K562 (cell line): ENCODE data around the gene PTGIR. TPM values are rescaled to one million over a fixed set of nuclear protein-coding genes. Genes with fewer than 3 reads are reported as not detected.

ENCODE experiments used
- ATAC-seq: fragments of 200-7000 bp; cut with Tn5 transposase; 3 replicates; pipeline ENCODE4 v1.9.1; 2020; ENCODE audit warnings: moderate library complexity
- BruUV-seq: library from RNA; stranded (reverse); fragments of 400-500 nt; replicated peaks from 2 replicates; lab custom pipeline; 2021; lab: Mats Ljungman, UMichigan
- CTCF ChIA-PET: fragments of 300-600 bp; formaldehyde crosslinking; extraction: SDS; loops from one replicate; lab custom pipeline; 2021; ENCODE audit warnings: low intra/inter-chr PET ratio; lab: Yijun Ruan, JAX
- POLR2A ChIA-PET: fragments of 300-600, 350-650 bp; sonication (Branson Sonifier 250); formaldehyde crosslinking; extraction: SDS; loops from one replicate; lab custom pipeline; 2021; ENCODE audit warnings: antibody characterized with exemption, inconsistent platforms; lab: Yijun Ruan, JAX
- DNase-seq, 4 experiments: peaks; one replicate each; pipeline versions ENCODE4 v3.0.0 to v3.0.0-alpha.2; 2011 to 2018; ENCODE audit warnings: low spot score in 3 of 4, mixed read lengths in 3 of 4; ENCODE audit errors: extremely low read depth in 1 of 4
- FAIRE-seq: peaks from 2 replicates; lab custom pipeline; 2011; peaks lifted over from hg19 to GRCh38; lab: Jason Lieb, UNC
- H2AFZ ChIP-seq: 2 replicates; pipeline ENCODE4 v1.6.0; 2011; ENCODE audit warnings: low read depth, low read length, control low read depth, inconsistent platforms
- H3K27ac ChIP-seq: fragments of 200-600 bp; 3 replicates; pipeline ENCODE4 v1.8.0; 2011; ENCODE audit warnings: low read depth, mild to moderate bottlenecking, control low read depth, inconsistent platforms, low read length, moderate library complexity, mixed read lengths; ENCODE audit errors: extremely low read depth
- H3K27me3 ChIP-seq, 2 experiments: fragments of 300-600 bp in 1 of 2; 2 replicates in 1 of 2; 3 replicates in 1 of 2; pipeline versions ENCODE4 v1.6.0 to v1.8.0; 2011; ENCODE audit warnings: inconsistent platforms in 2 of 2, low read length in 2 of 2, mild to moderate bottlenecking in 1 of 2, mixed read lengths in 1 of 2, moderate library complexity in 1 of 2; ENCODE audit not compliant: control insufficient read depth in 2 of 2, insufficient read depth in 2 of 2
- H3K36me3 ChIP-seq: fragments of 300-600 bp; 3 replicates; pipeline ENCODE4 v1.8.0; 2011; ENCODE audit warnings: mild to moderate bottlenecking, low read length, inconsistent platforms; ENCODE audit not compliant: control insufficient read depth, insufficient read depth
- H3K4me1 ChIP-seq, 2 experiments: fragments of 200-600 bp in 1 of 2; replicated peaks in 1 of 2; 2 replicates in 1 of 2; 3 replicates in 1 of 2; pipeline versions ENCODE4 v1.5.1 to v1.8.0; 2011; ENCODE audit warnings: inconsistent platforms in 2 of 2, low read length in 2 of 2, mild to moderate bottlenecking in 1 of 2, mixed read lengths in 1 of 2, moderate library complexity in 1 of 2; ENCODE audit not compliant: control insufficient read depth in 2 of 2, insufficient read depth in 2 of 2
- H3K4me2 ChIP-seq: 2 replicates; pipeline ENCODE4 v1.6.1; 2011; ENCODE audit warnings: low read length, control low read depth, inconsistent platforms, mixed read lengths; ENCODE audit not compliant: insufficient read depth
- H3K4me3 ChIP-seq: fragments of 200-600 bp; sonication (generic), shearing (Covaris generic); 2 replicates; pipeline ENCODE4 v1.5.1; 2016; ENCODE audit warnings: control low read depth, inconsistent platforms
- H3K79me2 ChIP-seq: fragments of 200-600 bp; 3 replicates; pipeline ENCODE4 v1.8.0; 2011; ENCODE audit warnings: low read length, inconsistent platforms; ENCODE audit not compliant: control insufficient read depth, insufficient read depth
- H3K9ac ChIP-seq, 2 experiments: 2 replicates each; pipeline versions ENCODE4 v1.6.0 to v1.6.1; 2011; ENCODE audit warnings: low read depth in 2 of 2, low read length in 2 of 2, control low read depth in 1 of 2, inconsistent platforms in 1 of 2, mild to moderate bottlenecking in 1 of 2, mixed read lengths in 1 of 2; ENCODE audit not compliant: insufficient read depth in 1 of 2
- H3K9me1 ChIP-seq: one replicate; pipeline ENCODE4 v1.6.0; 2011; ENCODE audit warnings: inconsistent platforms, mild to moderate bottlenecking, low read length, moderate library complexity; ENCODE audit not compliant: control insufficient read depth, insufficient read depth
- H3K9me3 ChIP-seq: replicated peaks from 2 replicates; pipeline ENCODE4 v1.5.1; 2011; ENCODE audit warnings: low read depth, low read length, inconsistent platforms; ENCODE audit not compliant: control insufficient read depth, insufficient read depth
- H4K20me1 ChIP-seq: replicated peaks from 2 replicates; pipeline ENCODE4 v1.6.1; 2011; ENCODE audit warnings: low read length, inconsistent platforms, mixed read lengths; ENCODE audit not compliant: control insufficient read depth, insufficient read depth
- ARHGAP35 ChIP-seq: fragments of 450-650 bp; IDR thresholded peaks from 2 replicates; pipeline ENCODE4 v1.6.1; 2018; ENCODE audit not compliant: partially characterized antibody
- HIVEP1 ChIP-seq: fragments of 250-450 bp; sonication (Bioruptor Pico); IDR thresholded peaks from 2 replicates; pipeline ENCODE4 v1.4.0; 2020; ENCODE audit warnings: mild to moderate bottlenecking
- RBM25 ChIP-seq: fragments of 200-400 bp; formaldehyde crosslinking; IDR thresholded peaks from 2 replicates; pipeline ENCODE4 v1.6.1; 2018; ENCODE audit warnings: low read length, low read depth, moderate library complexity; ENCODE audit not compliant: severe bottlenecking
- STAT5A ChIP-seq: IDR thresholded peaks from 2 replicates; pipeline ENCODE4 v1.6.1; 2012; ENCODE audit warnings: low read length, inconsistent platforms, borderline replicate concordance
- XRCC4 ChIP-seq: IDR thresholded peaks from one replicate; pipeline ENCODE4 v1.6.1; 2011; ENCODE audit not compliant: insufficient read depth, insufficient read length; ENCODE audit errors: extremely low read depth
- ZNF121 ChIP-seq: sonication (generic); formaldehyde crosslinking; conservative IDR thresholded peaks from 2 replicates; pipeline ENCODE4 v1.8.0; 2022; ENCODE audit warnings: missing genetic modification reagents
- WGBS: fragments of 100-300 bp; shearing (Covaris generic); methylation state at CpG from one replicate; pipeline ENCODE4 v1.1.6; 2016; ENCODE audit warnings: low coverage, mixed read lengths; ENCODE audit not compliant: insufficient coverage; ENCODE audit errors: missing lambda C conversion rate; 5-methylcytosine and 5-hydroxymethylcytosine counted together
- in situ Hi-C: fragments of 300-500 bp; cut with MboI; formaldehyde crosslinking; loops from 4 replicates; pipeline ENCODE4 v1.15.0; 2018; ENCODE audit warnings: inconsistent platforms, mixed read lengths
- intact Hi-C: fragments of 100-400 bp; cut with micrococcal nuclease; formaldehyde crosslinking; loops from 2 replicates; pipeline ENCODE4 v1.14.2; 2022
- polyA plus RNA-seq, 8 experiments: library from polyadenylated mRNA; depleted of rRNA in 4 of 8; stranded (reverse) in 5 of 8; unstranded in 3 of 8; fragments of >200 nt; fragmentation: Nextera tagmentation in 2 of 8; fragmentation: Illumina TruSeq in 1 of 8; extraction: Ambion mirVana in 2 of 8; extraction: Trizol in 1 of 8; gene quantifications; 2 replicates each; pipeline versions ENCODE4 v1.2.1 to v1.2.3, GENCODE V29; 2011 to 2014; ENCODE audit warnings: inconsistent platforms in 1 of 8, missing spikeins in 1 of 8
- total RNA-seq, 7 experiments: library from RNA; depleted of rRNA in 6 of 7; stranded (reverse); fragments of >200 nt in 6 of 7; fragmentation: Illumina TruSeq in 2 of 7; extraction: Trizol in 2 of 7; gene quantifications; 2 replicates each; pipeline versions ENCODE4 v1.2.1 to v1.2.3, GENCODE V29; 2011 to 2021; ENCODE audit warnings: low replicate concordance in 1 of 7
- TF ChIP-seq, protein P1 (sequence below), 2 experiments: IDR thresholded peaks; 2 replicates each; pipeline ENCODE4 v1.6.1; 2011; ENCODE audit warnings: borderline replicate concordance in 1 of 2, control low read depth in 1 of 2, low read depth in 1 of 2, low read length in 1 of 2, mild to moderate bottlenecking in 1 of 2, mixed read lengths in 1 of 2, moderate library complexity in 1 of 2; ENCODE audit not compliant: insufficient read depth in 1 of 2, insufficient read length in 1 of 2, poor library complexity in 1 of 2, severe bottlenecking in 1 of 2; ENCODE audit errors: extremely low read depth in 1 of 2
- TF ChIP-seq, protein P2 (sequence below): fragments of 250-450 bp; sonication (Bioruptor Pico); IDR thresholded peaks from 2 replicates; pipeline ENCODE4 v1.4.0; 2020; ENCODE audit warnings: mild to moderate bottlenecking

Gene PTGIR
- total and polyA plus RNA-seq, 9 of the 15 experiments (the other 6 are each of a cell fraction or from before 2014, with no cell fraction given): 0.11 to 3.4 (median 1.1) TPM; not detected in 1

DNA sequence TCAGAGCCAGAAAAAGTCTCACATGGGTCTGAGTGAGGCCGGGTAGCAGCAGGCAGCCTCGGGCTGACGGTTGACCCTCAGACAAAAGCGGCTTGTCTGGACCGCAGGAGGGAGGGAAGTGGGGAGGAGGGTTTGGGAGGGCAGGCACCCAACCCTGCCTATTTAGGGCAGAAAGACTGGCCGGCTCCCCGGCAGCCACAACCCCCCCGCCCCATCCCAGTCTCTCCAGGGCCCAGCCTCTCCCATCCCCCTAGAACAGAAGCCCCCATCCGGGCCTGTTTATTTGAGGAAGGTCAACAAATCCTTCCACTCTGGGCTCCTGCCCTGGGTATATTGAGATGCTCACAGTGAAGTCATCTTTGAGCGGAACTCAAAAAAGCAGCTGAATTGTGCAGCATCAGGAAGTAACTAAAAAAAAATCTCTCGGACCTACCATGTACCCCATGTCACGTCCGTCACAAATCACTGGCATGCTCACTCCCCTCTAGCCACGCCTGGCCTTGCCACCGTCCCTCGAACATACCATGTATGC is 29.8 kb upstream of the PTGIR start:
- WGBS: 79% methylated on average over 13 of the region's 16 CpGs
- no peak overlapping the region for H2AFZ ChIP-seq

DNA sequence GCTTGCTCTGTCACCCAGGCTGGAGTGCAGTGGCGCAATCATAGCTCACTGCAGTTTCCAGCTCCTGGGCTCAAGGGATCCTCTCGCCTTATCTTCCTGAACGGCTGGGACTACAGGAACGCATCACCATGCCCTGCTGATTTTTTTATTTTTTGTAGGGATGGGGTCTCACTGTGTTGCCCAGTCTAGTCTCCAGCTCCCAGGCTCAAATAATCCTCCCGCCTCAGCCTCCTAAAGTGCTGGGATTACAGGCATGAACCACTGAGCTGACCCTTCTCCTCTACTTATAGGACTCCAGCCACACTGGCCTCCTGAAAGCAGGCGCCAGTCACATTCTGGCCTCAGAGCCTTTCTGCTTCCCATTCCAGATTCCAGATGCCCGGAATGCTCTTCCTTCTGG is 25.6 kb upstream of the PTGIR start:
- peaks cover 0 to 10% of the 10 kb centered on the region in 2 experiments; a peak in 3 of 5 replicates for H3K4me1 ChIP-seq

More for the DNA sequence above, 29.8 kb upstream of the PTGIR start:
- H3K4me2 ChIP-seq: no peak overlapping the region
- intact Hi-C loops (no loop called here), in situ Hi-C loops (no loop called here)
- no peaks in the 10 kb centered on the region for H3K9me1 ChIP-seq
- H4K20me1 ChIP-seq: no peaks in the 10 kb centered on the region
- FAIRE-seq: no peak
- no peak for ATAC-seq
- no peaks in the 10 kb centered on the region for H3K9me3 ChIP-seq
- H3K9ac ChIP-seq: peak overlapping the region in 1 of 2 experiments; percentile 67; a peak in 1 of 4 replicates
- POLR2A ChIA-PET: interaction anchor here (0.7 kb wide), 1 partner anchor 15 kb away, joined by 3 read pairs; no protein-coding TSS in a partner anchor
- peaks cover 13 to 16% of the 10 kb centered on the region in 2 experiments for H3K4me1 ChIP-seq
- H3K4me3 ChIP-seq: no peak overlapping the region
- H3K79me2 ChIP-seq: no peaks in the 10 kb centered on the region
- TF ChIP-seq XRCC4: no peak
- TF ChIP-seq STAT5A: no peak
- TF ChIP-seq, all 486 proteins: peak for 0
- DNase-seq: peak in 2 of 4 experiments; percentile 11 to 18
- H3K27ac ChIP-seq: no peak overlapping the region
- CTCF ChIA-PET: no interaction called here
- no peaks in the 10 kb centered on the region for H3K36me3 ChIP-seq
- no peaks in the 10 kb centered on the region for H3K27me3 ChIP-seq
- no TSS peak for BruUV-seq

More for the DNA sequence above, 25.6 kb upstream of the PTGIR start:
- ChIA-PET POLR2A (interaction anchor here (0.6 kb wide), 1 partner anchor 99 kb away, joined by 3 read pairs; no protein-coding TSS in a partner anchor), CTCF (no interaction called here)
- Histone ChIP-seq H3K36me3 (no peaks in the 10 kb centered on the region), H3K27me3 (no peaks in the 10 kb centered on the region), H3K4me3 (no peak overlapping the region), H3K9me3 (no peaks in the 10 kb centered on the region), H4K20me1 (no peaks in the 10 kb centered on the region), H3K4me2 (no peak overlapping the region), H2AFZ (no peak overlapping the region), H3K79me2 (no peaks in the 10 kb centered on the region), H3K27ac (no peak overlapping the region), H3K9ac (no peak overlapping the region), H3K9me1 (no peaks in the 10 kb centered on the region)
- WGBS: 82% methylated on average over 4 of the region's 7 CpGs
- TF ChIP-seq RBM25 (peak; percentile 6), HIVEP1 (no peak), ARHGAP35 (no peak), ZNF121 (peak; percentile 93)
- TF ChIP-seq, protein P1, sequence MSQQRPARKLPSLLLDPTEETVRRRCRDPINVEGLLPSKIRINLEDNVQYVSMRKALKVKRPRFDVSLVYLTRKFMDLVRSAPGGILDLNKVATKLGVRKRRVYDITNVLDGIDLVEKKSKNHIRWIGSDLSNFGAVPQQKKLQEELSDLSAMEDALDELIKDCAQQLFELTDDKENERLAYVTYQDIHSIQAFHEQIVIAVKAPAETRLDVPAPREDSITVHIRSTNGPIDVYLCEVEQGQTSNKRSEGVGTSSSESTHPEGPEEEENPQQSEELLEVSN (IDR thresholded peaks at IDR 0.05; ENCODE audit: borderline replicate concordance in 1 of 2, extremely low read depth in 1 of 2, insufficient read depth in 1 of 2, insufficient read length in 1 of 2, low read depth in 1 of 2, low read length in 1 of 2, poor library complexity in 1 of 2, severe bottlenecking in 1 of 2): no peak
- TF ChIP-seq, protein P2, sequence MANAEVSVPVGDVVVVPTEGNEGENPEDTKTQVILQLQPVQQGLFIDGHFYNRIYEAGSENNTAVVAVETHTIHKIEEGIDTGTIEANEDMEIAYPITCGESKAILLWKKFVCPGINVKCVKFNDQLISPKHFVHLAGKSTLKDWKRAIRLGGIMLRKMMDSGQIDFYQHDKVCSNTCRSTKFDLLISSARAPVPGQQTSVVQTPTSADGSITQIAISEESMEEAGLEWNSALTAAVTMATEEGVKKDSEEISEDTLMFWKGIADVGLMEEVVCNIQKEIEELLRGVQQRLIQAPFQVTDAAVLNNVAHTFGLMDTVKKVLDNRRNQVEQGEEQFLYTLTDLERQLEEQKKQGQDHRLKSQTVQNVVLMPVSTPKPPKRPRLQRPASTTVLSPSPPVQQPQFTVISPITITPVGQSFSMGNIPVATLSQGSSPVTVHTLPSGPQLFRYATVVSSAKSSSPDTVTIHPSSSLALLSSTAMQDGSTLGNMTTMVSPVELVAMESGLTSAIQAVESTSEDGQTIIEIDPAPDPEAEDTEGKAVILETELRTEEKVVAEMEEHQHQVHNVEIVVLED: no peak
- in situ Hi-C loops: no loop called here
- intact Hi-C loops: no loop called here
- no TSS peak for BruUV-seq
- FAIRE-seq (no peak), DNase-seq (peak in 1 of 4 experiments; percentile 3), ATAC-seq (no peak)
